WTC11 (cell line): ENCODE data around the gene RPL9.

Source experiments
- CREB1 ChIP-seq: sonication (generic); formaldehyde crosslinking; IDR thresholded peaks from 2 replicates; pipeline ENCODE4 v1.8.0; 2023; ENCODE audit warnings: mild to moderate bottlenecking, missing genetic modification reagents
- CTCF ChIP-seq: fragments of 200-600 bp; IDR thresholded peaks from 2 replicates; pipeline ENCODE4 v1.8.0; 2022; ENCODE audit warnings: antibody characterized with exemption
- GTF2I ChIP-seq: fragments of 250-450 bp; sonication (Bioruptor Pico); conservative IDR thresholded peaks from 2 replicates; pipeline ENCODE4 v1.4.0; 2021; ENCODE audit warnings: mild to moderate bottlenecking
- HMGA2 ChIP-seq: fragments of 250-450 bp; sonication (Bioruptor Pico); IDR thresholded peaks from 2 replicates; pipeline ENCODE4 v1.4.0; 2021; ENCODE audit warnings: mild to moderate bottlenecking, moderate library complexity
- PREB ChIP-seq: sonication (generic); formaldehyde crosslinking; IDR thresholded peaks from 2 replicates; pipeline ENCODE4 v1.8.1; 2022; ENCODE audit warnings: mild to moderate bottlenecking, missing genetic modification reagents, moderate library complexity, borderline replicate concordance
- SMAD3 ChIP-seq: sonication (generic); formaldehyde crosslinking; IDR thresholded peaks from 2 replicates; pipeline ENCODE4 v1.8.0; 2022; ENCODE audit warnings: missing genetic modification reagents, mild to moderate bottlenecking, borderline replicate concordance
- TEAD4 ChIP-seq: sonication (generic); formaldehyde crosslinking; IDR thresholded peaks from 2 replicates; pipeline ENCODE4 v1.8.0; 2022; ENCODE audit warnings: mild to moderate bottlenecking, missing genetic modification reagents
- TP53 ChIP-seq: sonication (generic); formaldehyde crosslinking; IDR thresholded peaks from 2 replicates; pipeline ENCODE4 v1.8.1; 2023; ENCODE audit warnings: mild to moderate bottlenecking, missing genetic modification reagents
- ZBTB21 ChIP-seq: sonication (generic); formaldehyde crosslinking; IDR thresholded peaks from 2 replicates; pipeline ENCODE4 v1.8.1; 2023; ENCODE audit warnings: mild to moderate bottlenecking, missing genetic modification reagents, borderline replicate concordance
- ZNF232 ChIP-seq: sonication (generic); formaldehyde crosslinking; IDR thresholded peaks from 2 replicates; pipeline ENCODE4 v1.8.0; 2022; ENCODE audit warnings: mild to moderate bottlenecking, missing genetic modification reagents
- ZNF263 ChIP-seq: sonication (generic); formaldehyde crosslinking; IDR thresholded peaks from 2 replicates; pipeline ENCODE4 v1.8.1; 2022; ENCODE audit warnings: low read depth, mild to moderate bottlenecking, moderate library complexity, missing genetic modification reagents
- ZNF281 ChIP-seq: sonication (generic); formaldehyde crosslinking; IDR thresholded peaks from 2 replicates; pipeline ENCODE4 v1.8.0; 2023; ENCODE audit warnings: mild to moderate bottlenecking, missing genetic modification reagents
- ZNF425 ChIP-seq: fragments of 250-450 bp; sonication (Bioruptor Pico); conservative IDR thresholded peaks from 2 replicates; pipeline ENCODE4 v1.9.0; 2021; ENCODE audit warnings: mild to moderate bottlenecking

GRCh38 chr4:39453738-39454137, 5.0 kb downstream of the RPL9 start:
- no peak for TF ChIP-seq CTCF
- no peak for TF ChIP-seq ZNF263
- TF ChIP-seq ZNF425 (CRISPR knock-in tag): no peak
- TF ChIP-seq HMGA2 (CRISPR knock-in tag): no peak
- no peak for TF ChIP-seq SMAD3 (CRISPR knock-in tag)
- no peak for TF ChIP-seq ZNF281 (CRISPR knock-in tag)
- no peak for TF ChIP-seq PREB (CRISPR knock-in tag)
- TF ChIP-seq ZNF232: no peak
- TF ChIP-seq TP53 (CRISPR knock-in tag): no peak
- no peak for TF ChIP-seq TEAD4 (CRISPR knock-in tag)
- TF ChIP-seq ZBTB21 (CRISPR knock-in tag): no peak
- no peak for TF ChIP-seq GTF2I (CRISPR knock-in tag)
- no peak for TF ChIP-seq CREB1 (CRISPR knock-in tag)
